ENCODE results near the gene PRG3. TPM values are rescaled to one million over a fixed set of nuclear protein-coding genes. Genes with fewer than 3 reads are reported as not detected.

PRG3 gene
- total RNA-seq, 1 experiment from 2014 or later: not detected

DNA sequence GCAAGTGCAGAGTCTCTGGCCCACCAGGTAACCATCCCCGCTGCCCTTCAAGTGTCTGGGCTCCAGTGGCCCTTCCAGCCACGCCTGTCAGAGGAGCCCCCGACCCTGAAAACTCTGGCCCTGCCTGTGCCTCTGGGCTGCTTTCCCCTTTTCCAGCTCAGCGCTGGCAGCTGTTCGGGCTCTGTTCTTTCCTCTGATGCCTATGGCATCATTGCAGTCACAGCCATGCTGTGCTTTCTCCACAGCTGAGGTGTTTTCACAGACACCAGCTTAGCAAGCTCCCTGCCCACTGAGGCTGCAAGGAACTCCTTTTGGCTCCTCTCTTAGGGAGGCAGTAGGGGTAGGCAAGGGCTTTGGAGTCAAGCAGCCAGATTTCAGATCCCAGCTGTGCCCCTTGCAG, 21.6 kb downstream of the PRG3 start:
- no peak for DNase-seq (ENCODE audit: low read depth)

DNA sequence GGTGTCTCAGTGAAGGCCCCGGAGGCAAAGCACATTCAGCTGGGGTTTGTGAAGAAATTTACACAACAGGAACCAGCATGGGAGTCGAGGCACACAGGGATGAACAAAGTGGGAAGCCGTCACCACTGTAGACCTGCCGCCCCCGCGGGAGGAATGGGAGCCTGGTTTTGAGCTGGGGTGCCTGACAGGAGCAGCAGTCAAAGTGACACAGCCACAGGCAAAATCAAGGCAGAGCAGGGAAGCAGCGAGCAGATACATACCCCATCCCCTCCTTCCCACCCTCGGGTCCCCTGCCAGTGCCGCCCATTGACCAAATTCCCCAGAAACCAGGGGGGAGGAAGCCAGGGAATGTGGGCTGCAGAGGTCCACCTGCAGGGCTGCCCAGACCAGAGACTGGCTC, 22.0 kb downstream of the PRG3 start:
- no peak for DNase-seq (ENCODE audit: low read depth)

DNA sequence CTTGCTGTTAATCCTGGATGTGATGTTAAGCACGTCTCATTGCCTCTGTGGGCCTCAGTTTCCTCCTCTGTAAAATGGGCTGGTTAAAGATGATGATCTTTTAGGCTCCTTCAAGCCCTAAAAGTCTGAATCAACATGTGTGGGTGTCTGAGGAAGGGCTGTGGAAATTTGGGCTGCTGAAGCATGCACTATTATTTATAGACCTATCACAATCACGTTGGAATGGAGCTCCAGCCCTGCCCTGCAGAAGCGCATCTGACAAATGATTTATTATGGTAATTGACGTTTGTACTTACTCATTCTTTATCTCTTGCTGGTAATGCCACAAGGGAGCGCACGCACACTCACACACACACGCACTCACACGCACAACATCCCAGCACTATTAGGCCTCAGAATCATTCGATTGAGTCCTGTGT, 22.4 kb downstream of the PRG3 start:
- DNase-seq (ENCODE audit: low read depth): no peak

DNA sequence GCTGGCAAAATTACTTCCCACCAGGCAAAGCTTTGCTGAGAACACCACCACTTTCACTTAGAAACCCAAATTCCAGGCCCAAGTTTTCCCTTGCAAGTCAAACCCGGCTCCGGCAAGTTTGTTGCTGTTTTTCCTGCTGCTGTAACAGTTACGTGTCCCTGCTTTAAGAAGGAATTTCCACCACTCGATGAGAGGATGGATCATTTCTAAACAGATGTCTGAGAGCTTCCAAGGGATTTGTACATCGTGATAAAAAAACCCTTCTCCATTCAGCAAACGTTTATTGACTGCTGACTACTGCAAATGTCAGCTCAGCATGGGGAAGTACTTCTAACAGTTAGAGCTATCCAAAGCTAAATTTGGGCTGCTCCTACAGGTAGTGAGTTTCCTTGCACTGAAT, 23.1 kb downstream of the PRG3 start:
- DNase-seq (ENCODE audit: low read depth): no peak

DNA sequence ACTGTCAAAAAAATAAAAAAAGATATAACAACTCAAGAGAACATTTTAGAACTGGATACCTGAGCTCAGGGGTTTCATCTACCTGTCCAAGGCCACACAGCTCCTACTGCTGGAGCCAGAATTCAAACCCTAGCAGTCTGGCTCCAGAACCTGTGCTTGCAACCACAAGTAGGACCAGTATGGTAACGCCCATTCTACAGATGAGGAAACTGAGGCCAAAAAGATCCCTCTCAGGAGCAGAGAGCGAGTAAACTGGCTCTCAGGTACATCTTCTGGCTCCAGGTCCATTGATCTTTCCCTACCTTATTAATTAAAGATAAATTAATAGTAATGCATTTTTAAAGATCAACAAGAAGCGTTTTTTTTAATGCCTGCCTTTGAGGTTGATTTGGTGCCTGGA, 23.6 kb downstream of the PRG3 start:
- DNase-seq (ENCODE audit: low read depth): no peak

DNA sequence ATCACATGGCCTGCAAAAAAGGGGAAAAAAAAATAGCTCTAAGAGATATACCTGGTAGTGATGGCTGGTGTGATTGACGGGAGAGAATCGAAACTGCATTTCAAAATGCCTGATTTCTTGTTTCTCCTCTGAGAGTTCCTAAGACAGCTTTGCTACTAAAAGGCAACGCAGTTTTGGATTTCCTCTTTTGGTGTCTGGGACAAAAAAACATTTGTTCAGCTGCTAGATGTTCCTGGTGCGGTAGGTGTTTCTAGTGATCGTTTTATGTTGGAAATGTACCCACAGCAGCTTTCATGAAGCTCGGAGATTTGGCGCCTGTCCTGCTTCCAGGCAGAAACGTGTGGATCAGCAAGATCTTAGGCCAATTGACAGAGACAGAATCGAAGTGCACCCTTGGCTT, 24.7 kb downstream of the PRG3 start:
- DNase-seq (ENCODE audit: low read depth): no peak

DNA sequence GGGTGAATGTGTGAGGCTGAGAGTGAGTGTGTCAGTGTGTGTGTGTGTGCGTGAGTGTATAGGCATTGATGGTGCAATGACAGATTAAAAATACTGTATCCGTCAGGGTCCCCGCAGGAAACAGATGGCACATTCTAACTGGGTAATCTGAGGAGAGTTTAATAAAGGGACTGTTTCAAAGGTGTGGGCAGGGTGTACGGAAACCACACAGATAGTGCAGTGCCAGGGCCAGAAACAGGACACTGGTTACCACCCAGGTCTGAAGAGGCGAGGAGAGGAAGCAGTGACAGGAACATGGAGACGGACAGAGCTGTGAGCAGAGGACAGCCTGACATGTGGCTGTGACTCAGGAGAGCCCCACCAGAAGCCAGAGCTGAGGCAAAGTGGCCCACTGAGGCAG, 26.3 kb downstream of the PRG3 start:
- DNase-seq (ENCODE audit: low read depth): no peak

DNA sequence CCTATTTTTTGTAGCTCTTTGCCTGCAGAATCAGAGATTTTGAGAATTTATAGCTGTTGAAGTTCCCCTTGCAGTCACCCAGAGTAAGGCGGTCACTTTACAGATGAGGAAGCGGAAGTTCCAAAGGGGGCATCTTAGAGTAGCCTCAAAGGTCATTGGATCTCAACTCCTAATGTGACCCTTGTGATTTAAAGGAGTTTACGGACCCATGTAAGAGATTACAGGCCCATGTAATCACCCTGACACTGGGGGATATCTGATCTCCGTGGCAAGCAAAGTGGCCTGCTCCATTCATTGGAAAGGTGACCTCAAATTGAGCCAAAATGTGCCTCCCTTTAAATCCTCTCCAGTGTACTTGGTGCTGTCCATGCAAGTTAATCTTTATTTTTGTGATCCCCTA, 27.1 kb downstream of the PRG3 start:
- DNase-seq (ENCODE audit: low read depth): no peak

DNA sequence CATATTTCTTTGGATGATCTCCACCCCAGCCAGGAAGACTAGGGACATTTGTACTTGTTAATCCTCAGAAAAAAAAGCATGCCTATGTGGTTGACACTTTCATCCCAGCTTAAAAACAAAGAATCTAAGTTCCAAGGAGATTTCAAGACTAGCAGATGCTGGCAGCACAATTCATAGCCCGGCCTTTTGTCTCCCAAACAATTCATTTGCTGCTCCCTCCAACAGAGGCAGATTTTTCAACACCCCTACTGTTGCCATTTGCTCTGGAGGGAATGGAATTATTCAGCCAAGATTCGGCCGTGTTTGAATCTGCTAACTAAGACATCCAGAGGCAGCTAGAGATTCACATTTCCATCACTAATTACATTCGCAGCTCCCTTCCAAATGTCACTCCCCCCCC, 27.5 kb downstream of the PRG3 start:
- no peak for DNase-seq (ENCODE audit: low read depth)

DNA sequence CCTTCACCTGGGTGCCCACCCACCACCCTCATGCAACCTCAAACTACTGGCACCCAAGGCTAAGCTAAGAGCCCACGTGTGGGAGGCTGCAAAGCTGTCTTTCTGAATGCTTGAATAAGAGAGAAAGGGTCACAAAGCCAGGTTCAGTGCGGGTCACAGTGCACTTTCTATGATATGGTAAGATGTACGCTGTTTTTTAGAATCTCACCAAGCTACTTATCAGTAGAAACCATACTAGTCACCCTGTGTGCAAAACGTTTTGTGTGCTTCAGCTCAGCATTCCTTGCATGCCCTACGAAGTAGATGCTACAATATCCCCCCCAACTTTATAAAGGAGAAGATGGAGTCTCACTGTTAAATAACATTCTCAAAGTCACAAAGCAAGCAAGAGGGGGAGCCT, 27.9 kb downstream of the PRG3 start:
- DNase-seq (ENCODE audit: low read depth): no peak

DNA sequence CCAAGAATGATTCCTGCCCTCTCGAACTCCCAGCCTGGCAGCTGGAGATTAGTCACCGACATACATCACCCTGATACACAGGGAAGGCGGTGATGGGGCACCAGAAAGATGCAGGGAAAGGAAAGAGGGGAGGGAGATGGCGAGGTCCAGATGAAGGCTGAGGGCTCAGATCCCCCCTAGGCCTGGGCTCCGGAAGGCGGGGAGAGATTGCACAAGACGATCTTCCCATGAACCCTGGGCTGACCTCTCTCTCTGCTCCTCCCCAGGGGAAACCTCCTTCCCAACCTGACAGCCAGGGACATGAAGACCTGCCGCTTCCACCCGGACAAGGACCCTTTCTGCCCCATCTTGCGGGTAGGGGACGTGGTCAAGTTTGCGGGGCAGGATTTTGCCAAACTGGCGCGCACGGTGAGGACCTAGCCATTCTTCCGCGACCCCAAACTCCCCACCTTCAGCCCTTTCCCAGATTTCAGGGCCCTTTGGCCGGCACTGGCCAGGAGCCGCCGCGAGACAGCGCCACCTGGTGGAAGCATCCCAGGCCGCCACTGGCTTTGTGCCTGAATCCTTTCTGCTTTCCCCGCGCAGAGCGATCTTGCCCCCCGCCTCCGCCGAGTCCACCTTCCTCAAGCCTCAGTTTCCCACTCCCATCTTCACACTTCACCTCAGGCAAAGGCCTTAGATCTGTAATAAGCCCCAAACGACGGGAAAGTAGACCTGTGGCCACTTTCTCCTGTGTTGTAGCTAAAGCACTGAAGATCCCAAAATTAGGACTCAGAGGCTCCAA, 31.3 kb downstream of the PRG3 start:
- peak; percentile 75 for DNase-seq (ENCODE audit: low read depth)

DNA sequence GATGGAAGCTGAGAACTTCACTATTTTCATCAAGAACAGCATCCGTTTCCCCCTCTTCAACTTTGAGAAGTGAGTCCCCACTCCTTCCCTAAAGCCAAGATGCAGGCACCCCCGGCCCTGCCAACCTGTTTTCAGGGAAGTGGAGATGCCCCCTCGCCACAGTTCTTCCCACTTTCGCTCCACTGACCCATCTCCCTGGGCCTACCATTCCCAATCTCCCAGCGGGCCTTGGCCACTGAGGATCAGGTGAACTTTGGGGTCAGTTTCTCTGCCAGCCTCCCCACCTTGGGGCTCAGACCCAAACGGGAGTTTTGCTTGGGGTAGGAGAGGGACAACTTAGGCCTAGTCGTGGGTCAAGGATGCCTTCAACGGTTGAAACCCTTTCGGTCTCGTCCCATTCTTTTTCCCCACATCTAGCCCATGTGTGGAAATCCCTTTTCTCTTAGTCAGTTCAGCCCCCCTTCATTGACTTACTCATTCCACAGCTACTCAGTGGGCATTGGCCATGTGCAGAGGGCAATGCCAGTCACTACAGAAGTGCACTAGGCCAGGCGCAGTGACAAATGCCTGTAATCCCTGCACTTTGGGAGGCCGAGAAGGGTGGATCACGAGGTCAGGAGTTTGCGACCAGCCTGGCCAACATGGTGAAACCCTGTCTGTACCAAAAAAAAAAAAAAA, 32.2 kb downstream of the PRG3 start:
- DNase-seq (ENCODE audit: low read depth): peak; percentile 29

DNA sequence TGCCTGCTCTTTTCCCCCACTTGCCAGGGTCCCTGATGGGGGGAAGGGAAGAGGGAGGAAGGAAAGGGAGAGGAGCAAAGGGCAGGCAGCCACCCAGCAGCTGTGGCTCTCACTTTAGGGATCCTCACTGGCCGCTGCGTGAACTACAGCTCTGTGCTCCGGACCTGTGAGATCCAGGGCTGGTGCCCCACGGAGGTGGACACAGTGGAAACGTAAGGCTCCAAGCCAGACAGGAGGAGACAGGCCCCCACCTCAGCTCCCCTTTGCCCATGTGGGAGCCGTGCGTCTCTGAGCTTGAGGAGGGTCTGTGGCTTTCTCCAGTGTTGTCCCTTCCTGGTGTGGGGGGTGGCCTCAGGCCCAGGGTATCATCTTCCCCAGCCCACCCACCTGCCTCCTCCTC, 32.9 kb downstream of the PRG3 start:
- no peak for DNase-seq (ENCODE audit: low read depth)

DNA sequence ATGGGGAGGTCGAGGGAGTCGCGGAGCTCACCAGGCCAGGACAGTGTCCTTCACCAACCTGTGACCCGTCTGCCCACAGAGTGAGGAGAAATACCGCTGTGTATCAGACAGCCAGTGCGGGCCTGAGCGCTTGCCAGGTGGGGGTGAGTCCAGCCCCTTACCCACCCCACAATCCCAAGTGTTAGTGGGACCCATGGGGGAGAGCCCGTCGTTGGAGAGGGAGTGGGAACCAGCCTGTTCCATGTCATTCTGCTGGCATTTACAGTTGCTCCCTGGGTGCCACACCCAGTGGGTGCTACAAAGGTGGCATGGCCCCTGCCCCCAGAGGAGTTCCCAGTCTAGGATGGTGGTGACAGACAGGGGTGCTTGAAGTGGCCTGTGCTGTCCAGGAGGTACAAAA, 33.6 kb downstream of the PRG3 start:
- DNase-seq (ENCODE audit: low read depth): no peak

DNA sequence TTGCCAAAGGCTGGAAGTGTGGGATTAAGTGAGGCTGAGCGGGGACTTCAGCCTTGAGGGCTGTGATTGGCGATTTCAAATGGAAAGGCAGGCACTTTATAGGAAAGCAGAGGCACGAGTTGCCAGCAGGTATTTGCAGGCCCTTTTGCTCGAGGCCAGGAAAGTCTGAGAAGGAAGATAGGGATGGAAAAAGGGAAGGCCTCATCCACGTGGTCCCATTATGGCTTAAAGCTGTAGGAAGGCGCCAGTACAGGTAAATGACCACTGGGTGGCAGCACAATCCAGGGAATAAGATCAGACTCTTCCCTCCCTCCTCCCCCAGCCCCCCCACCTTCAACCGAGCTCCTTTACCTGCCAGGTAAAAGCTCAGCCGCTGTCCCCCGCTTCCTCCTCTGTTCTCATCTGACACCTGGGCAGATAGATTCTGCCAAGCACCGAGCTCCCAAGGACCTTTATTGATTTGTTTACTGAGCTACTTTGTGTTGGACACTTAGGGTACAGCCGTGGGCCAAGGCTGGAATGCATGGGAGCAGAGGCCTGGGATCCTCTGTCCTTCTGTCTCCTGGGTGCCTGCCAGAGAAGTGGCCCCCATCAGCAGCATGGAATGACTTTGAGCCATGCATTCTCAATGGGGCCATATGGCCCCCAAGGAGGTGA, 35.3 kb downstream of the PRG3 start:
- DNase-seq (ENCODE audit: low read depth): peak; percentile 74

DNA sequence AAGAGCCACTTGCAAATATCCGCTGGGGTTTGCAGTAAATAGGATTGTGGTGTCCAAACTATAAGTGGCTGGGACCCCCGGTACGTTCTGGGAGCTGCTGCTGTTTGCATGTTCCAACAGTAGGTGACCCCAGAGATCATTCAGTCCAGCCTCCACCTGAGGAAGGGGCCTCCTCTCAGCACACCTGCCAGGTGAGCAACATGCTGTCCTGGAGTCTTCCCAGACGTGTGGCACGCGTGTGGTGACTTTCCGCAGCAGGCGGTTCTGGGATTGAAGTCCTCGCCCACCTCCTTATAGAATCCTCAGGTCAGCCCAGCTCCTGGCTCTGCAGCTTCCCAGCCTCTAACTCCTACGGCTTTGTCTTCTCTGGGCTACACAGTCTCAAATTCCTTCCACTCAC, 36.1 kb downstream of the PRG3 start:
- no peak for DNase-seq (ENCODE audit: low read depth)

DNA sequence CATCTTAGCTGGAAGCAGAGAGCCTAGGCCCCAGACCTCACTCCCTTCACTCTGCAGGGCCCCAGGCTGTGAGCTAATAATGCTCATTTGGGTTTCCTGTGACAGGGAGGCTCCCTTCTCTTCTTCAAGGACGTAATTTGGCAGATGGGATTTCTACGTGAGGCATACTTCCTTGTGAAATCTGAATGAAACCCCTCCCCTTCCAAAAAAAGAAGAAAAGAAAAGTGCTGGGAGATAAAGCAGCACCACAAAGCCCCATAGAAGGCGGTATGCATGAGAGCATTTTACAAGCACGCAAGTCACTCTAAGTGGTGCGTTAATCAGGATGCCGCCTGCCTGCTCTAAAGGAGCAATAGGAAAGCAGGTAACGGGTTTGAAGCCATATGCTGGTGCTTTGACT, 37.1 kb downstream of the PRG3 start:
- DNase-seq (ENCODE audit: low read depth): no peak

DNA sequence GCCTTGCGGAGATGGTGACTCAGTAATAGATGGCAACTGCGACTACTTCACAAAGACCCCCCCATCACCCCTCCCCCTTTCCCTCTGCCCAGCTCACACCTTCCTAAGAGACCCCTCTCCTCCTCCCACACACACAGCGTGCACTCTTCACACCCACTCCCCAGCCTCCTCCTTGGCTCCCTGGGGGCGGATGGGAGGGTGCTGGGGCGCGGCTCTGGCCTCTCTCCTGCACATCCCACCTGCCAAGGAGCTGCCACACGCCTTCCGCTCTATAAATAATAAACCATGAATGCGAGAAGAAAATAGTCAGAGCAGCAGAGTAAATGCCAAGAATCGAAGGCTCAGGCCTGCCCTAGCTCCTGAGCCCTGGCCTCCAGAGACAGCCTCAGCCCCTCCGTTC, 38.2 kb downstream of the PRG3 start:
- DNase-seq (ENCODE audit: low read depth): no peak

DNA sequence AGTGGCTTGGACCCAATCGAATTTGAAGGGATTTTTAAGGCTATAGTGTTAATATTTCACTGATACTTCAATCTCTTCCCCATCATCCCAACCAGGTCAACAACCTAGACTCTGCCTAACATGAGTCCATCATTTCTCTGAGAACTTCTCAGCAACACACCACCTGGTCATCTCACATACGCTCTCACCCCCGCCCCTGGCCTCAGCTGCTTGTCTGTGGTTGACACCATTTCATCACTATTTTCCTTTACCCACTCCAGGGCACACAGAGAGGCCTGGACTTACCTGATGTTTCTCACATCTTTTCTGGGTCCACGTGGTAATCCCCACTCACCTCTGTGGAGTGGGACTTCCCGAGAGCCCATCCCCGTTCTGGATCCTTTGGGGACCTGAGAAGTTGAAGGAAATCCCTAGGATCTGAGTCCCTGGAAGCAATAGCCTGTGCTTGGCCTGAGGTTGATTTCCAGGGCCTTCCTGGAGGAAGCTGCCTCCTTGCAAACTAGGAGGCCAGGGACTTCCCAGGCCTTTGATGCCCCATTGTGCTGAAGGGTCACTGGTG, 39.6 kb downstream of the PRG3 start:
- DNase-seq (ENCODE audit: low read depth): no peak

DNA sequence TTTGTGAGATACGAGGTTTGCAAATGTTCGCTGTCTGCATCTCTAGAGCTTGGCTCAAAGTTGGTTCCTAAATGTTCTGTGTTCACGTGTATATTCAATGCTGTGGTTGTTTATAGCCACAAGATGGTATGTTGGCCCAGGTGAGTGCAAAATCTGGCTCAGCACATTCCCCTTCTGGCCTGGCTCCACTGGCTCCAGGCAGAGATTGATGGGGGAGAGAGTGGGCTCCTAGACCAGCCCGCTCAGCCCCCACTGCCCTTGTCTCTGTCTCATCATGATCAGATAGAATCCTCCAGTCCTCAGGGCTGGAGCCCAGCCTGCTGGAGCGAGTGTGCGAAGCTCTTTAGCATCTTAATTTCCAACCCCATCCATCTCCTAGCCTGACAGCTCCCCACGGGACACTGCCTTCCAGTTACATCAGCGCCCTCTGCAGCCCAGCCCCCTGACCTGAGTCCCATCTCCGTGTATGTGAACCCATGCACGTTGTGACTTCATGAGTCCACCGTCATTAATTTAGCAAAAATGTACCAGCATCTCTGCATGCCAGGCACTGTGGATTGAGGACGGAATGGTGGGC, 40.8 kb downstream of the PRG3 start:
- DNase-seq (ENCODE audit: low read depth): peak; percentile 52

DNA sequence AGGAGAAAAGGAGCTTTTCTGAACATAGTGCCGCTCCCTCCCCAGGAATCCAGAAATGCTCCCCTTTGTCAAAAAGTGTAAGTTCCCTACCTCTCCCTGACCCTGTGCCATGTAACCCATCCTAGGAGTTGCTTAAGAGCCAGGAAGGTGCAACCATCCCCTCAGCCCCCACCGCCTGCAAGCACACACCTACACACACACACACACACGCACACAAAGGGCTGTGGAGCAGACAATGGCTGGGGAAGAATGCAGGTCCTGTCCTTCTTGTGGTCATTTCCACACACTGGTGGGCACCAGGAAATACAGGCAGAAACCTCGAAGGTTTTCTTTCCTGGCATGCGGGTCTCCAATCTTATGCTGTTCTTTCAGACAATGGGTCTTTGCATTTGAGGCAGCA, 41.6 kb downstream of the PRG3 start:
- no peak for DNase-seq (ENCODE audit: low read depth)

DNA sequence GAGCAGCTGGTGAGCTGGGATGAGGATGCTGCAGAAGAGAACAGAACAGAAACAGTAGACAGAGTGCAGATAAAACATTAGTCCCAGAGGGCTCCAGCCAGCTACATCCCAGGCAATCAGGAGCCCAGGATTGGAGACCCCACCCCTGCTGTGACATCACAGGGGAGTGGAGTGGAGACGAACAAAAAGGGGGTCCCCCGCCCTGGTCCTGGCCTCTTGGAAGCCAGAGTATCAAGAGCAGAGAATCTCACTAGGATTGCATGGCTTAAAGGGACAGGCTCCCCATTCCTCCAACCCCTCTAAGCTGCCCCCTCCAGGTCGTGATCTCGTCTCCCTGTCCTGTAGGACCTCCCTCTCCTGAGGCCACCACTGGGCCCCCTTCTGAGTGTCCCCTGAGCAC, 42.8 kb downstream of the PRG3 start, which contains the start of gene P2RX3:
Gene P2RX3, plus strand, starts transcription at position 211 of the 400 bp plus-strand sequence. CDS start 199 bp downstream, outside the sequence.
- no peak for DNase-seq (ENCODE audit: low read depth)

All from Daoy (cell line).